ENCODE data around the gene LONP1.
"Not testable (repeated sequence)": the region's sequence is repeated elsewhere in the genome, so short reads cannot be mapped to it uniquely, and the experiment has no call there.

LONP1 gene

GRCh38 chr19:5719961-5720790 is at the start of gene LONP1, which contains the start of gene CATSPERD:
Gene LONP1, minus strand, starts transcription at chr19:5720146. Its CDS starts 14 bp downstream, at chr19:5720132.
Gene CATSPERD, plus strand, starts transcription at chr19:5720637. Its CDS starts 101 bp downstream, at chr19:5720738.
- peak; percentile 98 to 99 for DNase-seq

GRCh38 chr19:5767949-5768348 is 48.0 kb upstream of the LONP1 start:
- no peak for DNase-seq

GRCh38 chr19:5765220-5765619 is 45.3 kb upstream of the LONP1 start:
- DNase-seq, result no peak

GRCh38 chr19:5762608-5763217 is 42.8 kb upstream of the LONP1 start:
- DNase-seq, result no peak

GRCh38 chr19:5753743-5754142 is 33.8 kb upstream of the LONP1 start:
- peak in 1 of 2 experiments; percentile 13 for DNase-seq

DNA sequence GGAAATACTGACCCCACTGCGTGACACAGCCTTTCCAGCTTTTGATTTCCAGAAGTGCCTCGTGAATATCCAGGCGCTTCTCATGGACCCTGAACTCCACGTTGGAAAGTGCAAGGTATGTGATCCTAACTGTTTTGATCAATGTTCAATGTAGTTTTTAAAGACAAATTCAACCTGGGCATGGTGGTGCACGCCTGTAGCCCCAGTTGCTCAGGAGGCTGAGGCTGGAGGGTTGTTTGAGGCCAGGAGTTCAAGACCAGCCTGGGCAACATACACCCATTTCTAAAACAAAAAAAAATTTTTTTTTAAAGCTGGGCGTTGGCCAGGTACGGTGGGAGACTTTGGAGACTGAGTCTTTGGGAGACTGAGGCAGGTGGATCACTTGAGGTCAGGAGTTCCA is 31.8 kb upstream of the LONP1 start:
- DNase-seq, result no peak

DNA sequence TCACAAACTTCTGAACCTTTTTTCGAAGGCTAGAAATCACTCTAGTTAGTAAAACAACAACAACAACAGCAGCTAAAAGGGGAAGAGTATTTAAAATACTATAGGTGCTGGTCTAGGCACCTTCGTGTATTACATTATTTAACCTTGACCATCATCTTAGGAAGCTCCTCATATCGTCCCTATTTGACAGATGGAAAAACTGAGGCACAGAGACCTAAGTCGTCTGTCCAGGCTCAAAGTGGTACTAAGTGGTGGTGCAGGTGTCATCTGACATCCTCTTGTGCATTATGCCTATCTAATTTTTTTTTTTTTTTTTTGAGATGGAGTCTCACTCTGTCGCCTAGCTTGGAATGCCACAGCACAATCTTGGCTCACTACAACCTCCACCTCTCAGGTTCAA is 29.6 kb upstream of the LONP1 start:
- DNase-seq, result no peak

- DNase-seq, result not testable (repeated sequence)
These were observed 29.0 kb upstream of the LONP1 start for GRCh38 chr19:5748920-5749319.

DNA sequence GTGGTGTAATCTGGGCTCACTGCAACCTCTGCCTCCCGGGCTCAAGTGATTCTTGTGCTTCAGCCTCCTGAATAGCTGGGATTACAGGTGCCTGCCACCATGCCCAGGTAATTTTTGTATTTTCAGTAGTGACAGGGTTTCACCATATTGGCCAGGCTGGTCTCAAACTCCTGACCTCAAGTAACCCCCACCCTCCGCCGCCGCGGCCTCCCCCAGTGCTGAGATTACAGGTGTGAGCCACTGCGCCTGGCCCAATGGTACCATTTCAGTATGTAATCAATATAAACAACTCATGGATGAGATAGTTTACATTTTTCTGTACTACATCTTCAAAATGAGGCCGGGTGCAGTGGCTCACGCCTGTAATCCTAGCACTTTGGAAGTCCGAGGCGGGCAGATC is 25.1 kb upstream of the LONP1 start:
- not testable (repeated sequence) for DNase-seq

GRCh38 chr19:5743630-5744029 is 23.7 kb upstream of the LONP1 start:
- DNase-seq, result no peak

DNA sequence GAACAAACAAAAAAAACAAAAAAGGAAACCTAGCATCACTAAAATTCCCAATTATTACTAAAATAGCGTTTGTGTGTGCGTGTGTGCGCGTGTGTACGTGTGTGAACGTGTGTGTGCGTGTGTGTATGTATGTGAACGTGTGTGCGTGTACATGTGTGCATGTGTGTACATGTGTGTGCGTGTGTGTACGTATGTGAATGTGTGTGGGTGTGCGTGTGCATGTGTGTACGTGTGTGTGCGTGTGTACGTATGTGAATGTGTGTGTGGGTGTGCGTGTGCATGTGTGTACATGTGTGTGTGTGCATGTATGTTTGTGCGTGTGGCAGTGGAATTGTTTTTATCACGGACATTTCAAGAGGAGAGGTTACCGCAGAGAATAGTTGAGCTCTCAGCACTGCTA is 22.1 kb upstream of the LONP1 start:
- DNase-seq, result no peak

DNA sequence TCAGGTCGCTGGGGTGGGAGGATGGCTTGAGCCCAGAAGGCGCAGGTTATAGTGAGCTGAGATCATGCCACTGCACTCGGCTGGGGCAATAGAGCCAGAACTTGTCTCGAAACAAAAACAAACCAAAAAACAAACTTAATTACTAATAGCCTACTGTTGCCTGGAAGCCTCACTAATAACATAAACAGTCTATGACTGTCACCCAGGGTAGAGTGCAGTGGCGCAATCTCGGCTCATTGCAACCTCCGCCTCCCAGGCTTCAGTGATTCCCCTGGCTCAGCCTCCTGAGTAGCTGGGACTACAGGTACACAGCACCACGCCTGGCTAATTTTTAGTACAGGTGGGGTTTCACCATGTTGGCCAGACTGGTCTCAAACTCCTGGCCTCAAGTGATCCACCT is 18.5 kb upstream of the LONP1 start:
- no peak for DNase-seq

DNA sequence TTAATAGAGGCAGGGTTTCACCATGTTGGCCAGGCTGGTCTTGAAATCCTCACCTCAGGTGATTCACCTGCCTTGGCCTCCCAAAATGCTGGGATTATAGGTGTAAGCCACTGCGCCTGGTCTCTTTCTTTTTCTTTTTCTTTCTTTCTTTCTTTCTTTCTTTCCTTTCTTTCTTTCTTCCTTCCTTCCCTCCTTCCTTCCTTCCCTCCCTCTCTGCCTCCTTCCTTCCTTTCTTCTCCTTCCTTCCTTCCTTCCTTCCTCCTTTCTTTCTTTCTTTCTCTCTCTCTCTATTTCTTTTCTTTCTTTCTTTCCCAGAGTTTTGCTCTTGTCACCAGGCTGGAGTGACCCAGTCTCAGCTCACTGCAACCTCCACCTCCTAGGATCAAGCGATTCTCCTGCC is 13.2 kb upstream of the LONP1 start:
- DNase-seq, result not testable (repeated sequence)

- DNase-seq, result no peak
These were observed 7.6 kb upstream of the LONP1 start for GRCh38 chr19:5727453-5728050.

DNA sequence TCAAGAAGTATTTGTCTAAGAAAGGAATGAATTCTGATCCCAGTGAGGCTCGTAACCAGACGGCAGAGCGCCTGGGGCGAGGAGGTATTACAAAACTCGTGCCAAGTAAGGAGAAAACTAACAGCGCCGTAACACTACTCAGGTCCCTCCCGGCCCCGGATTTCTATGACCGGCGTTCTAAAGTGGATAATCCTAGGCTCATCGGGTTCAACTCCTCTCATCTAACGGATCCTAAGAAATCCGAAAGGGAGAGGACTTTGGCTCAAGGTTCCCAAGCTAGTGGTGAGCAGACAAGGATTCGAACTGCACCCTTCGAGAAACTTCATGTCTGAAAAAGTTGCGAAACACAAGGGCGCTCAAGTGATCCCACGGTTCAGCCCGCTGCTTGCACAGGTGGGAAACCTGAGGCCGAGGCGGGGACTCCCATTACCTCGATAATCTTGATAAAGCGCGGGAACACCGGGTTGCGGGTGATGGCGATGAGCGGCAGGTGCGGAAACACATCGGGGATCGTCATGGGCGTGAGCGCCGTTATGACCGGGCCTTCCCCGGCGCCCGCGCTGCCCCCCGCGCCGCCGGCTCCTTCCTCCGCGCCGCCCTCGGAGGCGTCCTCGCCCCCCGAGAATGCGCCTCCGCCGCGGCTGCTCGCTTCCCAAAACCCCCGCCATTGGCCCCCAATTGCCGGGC is 529 bp downstream of the LONP1 start:
- peak in 1 of 2 experiments; percentile 27 for DNase-seq

DNA sequence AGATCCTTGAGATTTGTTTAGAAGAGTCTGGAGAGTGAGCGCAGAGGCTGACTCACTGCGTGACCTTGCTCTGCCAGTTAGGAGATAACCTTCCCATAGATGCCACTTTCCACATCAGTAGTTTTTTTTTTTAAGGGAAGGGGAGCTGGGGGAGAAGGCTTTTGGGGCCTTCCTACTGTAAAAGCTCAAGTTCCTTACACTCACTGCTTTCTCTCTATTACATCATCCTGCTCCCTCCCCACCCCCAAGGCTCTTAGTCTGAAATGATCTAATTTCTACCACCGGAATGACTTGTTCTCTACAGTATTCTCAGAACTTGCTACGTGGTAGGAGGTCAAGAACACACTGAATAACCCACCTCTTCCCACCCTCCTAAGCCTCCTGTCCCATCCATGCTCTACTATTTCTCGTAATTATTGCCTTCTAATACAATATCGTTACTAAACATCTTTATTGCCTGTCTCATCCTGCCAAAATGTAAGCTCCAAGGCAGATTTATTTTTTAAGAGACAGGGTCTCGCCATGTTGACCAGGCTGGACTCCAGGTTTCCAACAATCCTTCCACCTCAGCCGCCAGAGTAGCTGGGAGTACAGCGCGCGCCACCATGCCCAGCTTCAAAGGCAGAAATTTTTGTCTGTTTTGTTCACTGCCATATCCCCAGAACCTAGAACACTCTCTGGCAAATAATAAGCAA is 1.2 kb downstream of the LONP1 start:
- no peak for DNase-seq

GRCh38 chr19:5718037-5718578 is 1.8 kb downstream of the LONP1 start:
- no peak for DNase-seq

- DNase-seq, result no peak
These were observed 2.6 kb downstream of the LONP1 start for GRCh38 chr19:5717215-5717935.

GRCh38 chr19:5714816-5715215 is 5.1 kb downstream of the LONP1 start:
- no peak for DNase-seq

DNA sequence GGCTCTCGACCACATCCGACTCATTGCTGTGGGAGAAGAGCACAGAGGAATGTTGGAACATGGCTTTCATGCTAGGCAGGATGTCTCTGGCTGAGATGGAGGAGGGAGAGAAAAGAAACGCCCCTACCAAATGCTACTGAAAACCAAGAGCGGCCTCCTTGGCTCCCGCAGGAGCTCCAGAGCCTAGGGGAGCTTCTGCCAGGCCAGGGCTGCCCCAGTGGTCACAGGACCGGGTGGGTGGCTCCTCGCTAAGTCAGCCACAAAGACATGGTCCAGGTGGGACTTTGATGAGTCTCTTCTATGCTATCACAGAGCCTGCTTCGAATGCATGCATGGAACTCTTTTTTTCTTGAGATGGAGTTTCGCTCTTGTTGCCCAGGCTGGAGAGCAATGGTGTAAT is 6.7 kb downstream of the LONP1 start:
- DNase-seq, result no peak

- no peak for DNase-seq
These were observed 8.2 kb downstream of the LONP1 start for GRCh38 chr19:5711713-5712161.

DNA sequence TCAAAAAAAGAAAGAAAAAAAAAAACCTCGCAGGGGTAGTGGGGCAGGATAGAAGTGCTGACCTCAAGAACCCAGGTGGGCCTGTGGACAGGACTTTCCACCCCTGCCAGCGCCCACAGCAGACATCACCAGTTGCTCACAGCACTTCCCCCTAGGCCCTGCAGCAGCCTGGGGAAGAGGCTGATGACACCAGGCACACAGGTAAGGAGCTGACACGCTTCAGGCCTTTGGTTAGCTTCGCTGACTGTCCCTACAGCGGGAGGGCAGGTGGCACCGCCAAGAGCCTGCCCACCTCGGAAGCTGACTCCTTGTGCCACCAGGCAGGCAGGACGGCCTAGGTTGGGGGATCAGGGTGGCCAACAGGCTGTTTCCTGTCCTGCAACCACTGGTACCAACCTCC is 8.9 kb downstream of the LONP1 start:
- no peak for DNase-seq

All from NCI-H524 (cell line).